HG02571 (cell line): ENCODE results near the gene GARIN5B.

Experiments used
- ATAC-seq: cut with Tn5 transposase; IDR thresholded peaks from one replicate; pipeline ENCODE4 v1.9.1; 2021; ENCODE audit warnings: mild to moderate bottlenecking, moderate library complexity; ENCODE audit not compliant: unreplicated experiment

The GARIN5B gene

GRCh38 chr19:55372316-55373081, 9.4 kb upstream of the GARIN5B start:
- ATAC-seq: no peak

- no peak for ATAC-seq
Measured at GRCh38 chr19:55370305-55370988, 7.4 kb upstream of the GARIN5B start, which contains the start of gene IL11. Gene IL11 (minus strand): TSS chr19:55370463. CDS start chr19:55370310, 153 bp downstream.

GRCh38 chr19:55369653-55370304, 6.7 kb upstream of the GARIN5B start:
- no peak for ATAC-seq

- no peak for ATAC-seq
Measured at GRCh38 chr19:55368701-55369563, 5.9 kb upstream of the GARIN5B start.

GRCh38 chr19:55368106-55368505, 5.0 kb upstream of the GARIN5B start:
- no peak for ATAC-seq

- no peak for ATAC-seq
Measured at GRCh38 chr19:55366790-55367189, 3.7 kb upstream of the GARIN5B start.

- no peak for ATAC-seq
Measured at GRCh38 chr19:55365964-55366363, 2.9 kb upstream of the GARIN5B start.

GRCh38 chr19:55365245-55365644, 2.2 kb upstream of the GARIN5B start:
- ATAC-seq: no peak

- ATAC-seq: no peak
Measured at GRCh38 chr19:55362174-55362989, 678 bp downstream of the GARIN5B start.

GRCh38 chr19:55360902-55361301, 2.2 kb downstream of the GARIN5B start:
- no peak for ATAC-seq

- no peak for ATAC-seq
Measured at GRCh38 chr19:55358943-55359908, 3.8 kb downstream of the GARIN5B start.

- ATAC-seq: no peak
Measured at GRCh38 chr19:55358493-55358892, 4.6 kb downstream of the GARIN5B start.

- ATAC-seq: no peak
Measured at GRCh38 chr19:55355213-55355821, 7.7 kb downstream of the GARIN5B start.

GRCh38 chr19:55354698-55355212, 8.3 kb downstream of the GARIN5B start, which contains the start of gene COX6B2:
Gene COX6B2 (minus strand): TSS chr19:55354719. CDS start chr19:55354521, 198 bp downstream.
- ATAC-seq: no peak

- ATAC-seq: no peak
Measured at GRCh38 chr19:55353803-55354697, 9.0 kb downstream of the GARIN5B start.

GRCh38 chr19:55353356-55353802, 9.7 kb downstream of the GARIN5B start:
- ATAC-seq: no peak

- no peak for ATAC-seq
Measured at GRCh38 chr19:55352549-55353145, 10.4 kb downstream of the GARIN5B start.
